Natural killer cell treated with Interleukin-12 subunit alpha and Interleukin-12 subunit beta and Interleukin-15 and Interleukin-18, amount 100 ng/mL, for 72 hours (primary cell): ENCODE results near the gene TEX2. TPM values are rescaled to one million over a fixed set of nuclear protein-coding genes. Genes with fewer than 3 reads are reported as not detected.
"Not testable (repeated sequence)": the region's sequence is repeated elsewhere in the genome, so short reads cannot be mapped to it uniquely, and the experiment has no call there.

Experiments
- ATAC-seq, 2 donors: fragments of 150-1000 bp; cut with Tn5 transposase in 1 of 2; sonication (Bioruptor Pico), chemical (Tn5 transposase) in 1 of 2; 2 replicates each; pipeline ENCODE4 v1.10.0; 2021
- DNase-seq: peaks from one replicate; pipeline ENCODE4 v3.0.0; 2022; ENCODE audit warnings: low spot score
- H3K27ac Mint-ChIP-seq, 2 donors: 1 replicate in 1 of 2; 2 replicates in 1 of 2; pipeline ENCODE4 v1.8.0; 2022; ENCODE audit warnings: mixed read lengths in 2 of 2, mild to moderate bottlenecking in 1 of 2, moderate library complexity in 1 of 2
- H3K27me3 Mint-ChIP-seq, 2 donors: 1 replicate in 1 of 2; 2 replicates in 1 of 2; pipeline ENCODE4 v1.8.0; 2022; ENCODE audit warnings: mixed read lengths in 2 of 2
- H3K36me3 Mint-ChIP-seq: one replicate; pipeline ENCODE4 v1.8.0; 2022; ENCODE audit warnings: mixed read lengths
- H3K4me1 Mint-ChIP-seq, 2 donors: 1 replicate in 1 of 2; 2 replicates in 1 of 2; pipeline ENCODE4 v1.8.0; 2022; ENCODE audit warnings: low read depth in 2 of 2, mixed read lengths in 2 of 2, mild to moderate bottlenecking in 1 of 2
- H3K4me3 Mint-ChIP-seq: one replicate; pipeline ENCODE4 v1.8.0; 2022; ENCODE audit warnings: mixed read lengths
- H3K9me3 Mint-ChIP-seq: 2 replicates; pipeline ENCODE4 v1.8.0; 2022; ENCODE audit warnings: mixed read lengths
- total RNA-seq, 2 donors: library from RNA; stranded (reverse); gene quantifications; one replicate each; pipeline ENCODE4 v1.2.3, GENCODE V29; 2022

The TEX2 gene
- total RNA-seq, 2 donors from 2014 or later: 14.0 to 28.6 TPM

GRCh38 chr17:64183815-64184214 is 79.2 kb downstream of the TEX2 start:
- Mint-ChIP-seq H3K36me3 (no peaks in the 10 kb centered on the region), H3K4me3 (no peak overlapping the region), H3K4me1 (peaks cover 8 to 9% of the 10 kb centered on the region in 2 donors), H3K27ac (no peak overlapping the region), H3K9me3 (no peaks in the 10 kb centered on the region), H3K27me3 (no peaks in the 10 kb centered on the region)
- no peak for DNase-seq
- ATAC-seq: peak; percentile 78 to 82

- no peaks in the 10 kb centered on the region for H3K27me3 Mint-ChIP-seq
- no peaks in the 10 kb centered on the region for H3K9me3 Mint-ChIP-seq
- H3K27ac Mint-ChIP-seq: no peak overlapping the region
- H3K4me3 Mint-ChIP-seq: no peak overlapping the region
- H3K36me3 Mint-ChIP-seq: no peaks in the 10 kb centered on the region
- peaks cover 8 to 9% of the 10 kb centered on the region in 2 donors for H3K4me1 Mint-ChIP-seq
- ATAC-seq: no peak
- DNase-seq: no peak
Measured at GRCh38 chr17:64182325-64183012, 80.6 kb downstream of the TEX2 start.

- no peak for ATAC-seq
- Mint-ChIP-seq H3K9me3 (no peaks in the 10 kb centered on the region), H3K27me3 (no peaks in the 10 kb centered on the region), H3K4me1 (peaks cover 8 to 9% of the 10 kb centered on the region in 2 donors), H3K4me3 (no peak overlapping the region), H3K36me3 (no peaks in the 10 kb centered on the region), H3K27ac (no peak overlapping the region)
- no peak for DNase-seq
Measured at GRCh38 chr17:64180089-64181073, 82.7 kb downstream of the TEX2 start.

- ATAC-seq, H3K27me3 Mint-ChIP-seq, H3K36me3 Mint-ChIP-seq, H3K4me3 Mint-ChIP-seq, H3K4me1 Mint-ChIP-seq, H3K9me3 Mint-ChIP-seq, DNase-seq, H3K27ac Mint-ChIP-seq: not testable (repeated sequence)
Measured at GRCh38 chr17:64179024-64179423, 84.0 kb downstream of the TEX2 start.

GRCh38 chr17:64178011-64178825 is 84.8 kb downstream of the TEX2 start:
- H3K27me3 Mint-ChIP-seq: no peaks in the 10 kb centered on the region
- no peak for ATAC-seq
- no peaks in the 10 kb centered on the region for H3K9me3 Mint-ChIP-seq
- no peaks in the 10 kb centered on the region for H3K36me3 Mint-ChIP-seq
- H3K4me1 Mint-ChIP-seq: no peaks in the 10 kb centered on the region
- DNase-seq: no peak
- H3K4me3 Mint-ChIP-seq: no peak overlapping the region
- no peak overlapping the region for H3K27ac Mint-ChIP-seq

GRCh38 chr17:64177311-64178010 is 85.6 kb downstream of the TEX2 start:
- Mint-ChIP-seq H3K4me3 (no peak overlapping the region), H3K9me3 (no peaks in the 10 kb centered on the region), H3K27me3 (no peaks in the 10 kb centered on the region), H3K36me3 (no peaks in the 10 kb centered on the region), H3K4me1 (no peaks in the 10 kb centered on the region), H3K27ac (no peak overlapping the region)
- DNase-seq: no peak
- ATAC-seq: no peak

GRCh38 chr17:64176556-64176955 is 86.5 kb downstream of the TEX2 start:
- H3K36me3 Mint-ChIP-seq: no peaks in the 10 kb centered on the region
- H3K4me3 Mint-ChIP-seq: no peak overlapping the region
- H3K4me1 Mint-ChIP-seq: no peaks in the 10 kb centered on the region
- H3K27ac Mint-ChIP-seq: no peak overlapping the region
- no peaks in the 10 kb centered on the region for H3K9me3 Mint-ChIP-seq
- H3K27me3 Mint-ChIP-seq: no peaks in the 10 kb centered on the region
- ATAC-seq (no peak), DNase-seq (no peak)

GRCh38 chr17:64174686-64175456 is 88.2 kb downstream of the TEX2 start:
- no peaks in the 10 kb centered on the region for H3K27me3 Mint-ChIP-seq
- ATAC-seq: no peak
- no peaks in the 10 kb centered on the region for H3K4me1 Mint-ChIP-seq
- no peaks in the 10 kb centered on the region for H3K9me3 Mint-ChIP-seq
- no peak overlapping the region for H3K4me3 Mint-ChIP-seq
- H3K27ac Mint-ChIP-seq: no peak overlapping the region
- no peak for DNase-seq
- peaks cover 6% of the 10 kb centered on the region for H3K36me3 Mint-ChIP-seq

- DNase-seq (no peak), ATAC-seq (no peak)
- Mint-ChIP-seq H3K9me3 (no peaks in the 10 kb centered on the region), H3K4me1 (no peaks in the 10 kb centered on the region), H3K36me3 (peaks cover 6% of the 10 kb centered on the region), H3K27me3 (no peaks in the 10 kb centered on the region), H3K27ac (no peak overlapping the region), H3K4me3 (no peak overlapping the region)
Measured at GRCh38 chr17:64173646-64174045, 89.4 kb downstream of the TEX2 start.

GRCh38 chr17:64172510-64172909 is 90.5 kb downstream of the TEX2 start:
- Mint-ChIP-seq H3K4me1 (no peaks in the 10 kb centered on the region), H3K4me3 (no peak overlapping the region), H3K36me3 (peaks cover 6% of the 10 kb centered on the region), H3K27me3 (no peaks in the 10 kb centered on the region), H3K9me3 (no peaks in the 10 kb centered on the region), H3K27ac (no peak overlapping the region)
- ATAC-seq (no peak), DNase-seq (no peak)

GRCh38 chr17:64171041-64171440 is 92.0 kb downstream of the TEX2 start:
- Mint-ChIP-seq H3K36me3 (peaks cover 6% of the 10 kb centered on the region), H3K4me1 (no peaks in the 10 kb centered on the region), H3K9me3 (no peaks in the 10 kb centered on the region), H3K4me3 (no peak overlapping the region), H3K27me3 (no peaks in the 10 kb centered on the region), H3K27ac (no peak overlapping the region)
- ATAC-seq (no peak), DNase-seq (no peak)

GRCh38 chr17:64170286-64170685 is 92.8 kb downstream of the TEX2 start:
- no peak overlapping the region for H3K4me3 Mint-ChIP-seq
- peaks cover 6% of the 10 kb centered on the region for H3K36me3 Mint-ChIP-seq
- no peaks in the 10 kb centered on the region for H3K9me3 Mint-ChIP-seq
- ATAC-seq: no peak
- no peaks in the 10 kb centered on the region for H3K27me3 Mint-ChIP-seq
- DNase-seq: no peak
- no peaks in the 10 kb centered on the region for H3K4me1 Mint-ChIP-seq
- H3K27ac Mint-ChIP-seq: no peak overlapping the region

GRCh38 chr17:64167666-64168065 is 95.4 kb downstream of the TEX2 start:
- H3K4me3 Mint-ChIP-seq, DNase-seq, H3K9me3 Mint-ChIP-seq, H3K4me1 Mint-ChIP-seq, H3K36me3 Mint-ChIP-seq, H3K27ac Mint-ChIP-seq, ATAC-seq, H3K27me3 Mint-ChIP-seq: not testable (repeated sequence)
